Stimulated activated CD8-positive, alpha-beta memory T cell treated with anti-CD3 and anti-CD28 coated beads, Interleukin-15, amount 100 ng/mL, for 4 hours (primary cell): ENCODE data around the gene CSF1R.

Source experiments
- DNase-seq, 2 donors: peaks; one replicate each; pipeline ENCODE4 v3.0.0-alpha.2; 2020; ENCODE audit warnings: low read depth in 2 of 2

Gene CSF1R

GRCh38 chr5:150120617-150121447, 34.5 kb upstream of the CSF1R start:
- no peak for DNase-seq

- no peak for DNase-seq
Observed at GRCh38 chr5:150120062-150120441, 33.7 kb upstream of the CSF1R start.

- no peak for DNase-seq
Observed at GRCh38 chr5:150119421-150120061, 33.2 kb upstream of the CSF1R start.

- DNase-seq, result no peak
Observed at GRCh38 chr5:150118561-150119229, 32.3 kb upstream of the CSF1R start.

- DNase-seq, result no peak
Observed at GRCh38 chr5:150117945-150118560, 31.7 kb upstream of the CSF1R start.

- no peak for DNase-seq
Observed at GRCh38 chr5:150116667-150117400, 30.5 kb upstream of the CSF1R start.

- no peak for DNase-seq
Observed at GRCh38 chr5:150114773-150115408, 28.5 kb upstream of the CSF1R start.

- DNase-seq, result no peak
Observed at GRCh38 chr5:150114102-150114641, 27.8 kb upstream of the CSF1R start.

- no peak for DNase-seq
Observed at GRCh38 chr5:150113047-150113744, 26.8 kb upstream of the CSF1R start.

- DNase-seq, result no peak
Observed at GRCh38 chr5:150112201-150113046, 26.1 kb upstream of the CSF1R start.

GRCh38 chr5:150111122-150111521, 24.8 kb upstream of the CSF1R start:
- no peak for DNase-seq

GRCh38 chr5:150109921-150110320, 23.6 kb upstream of the CSF1R start:
- no peak for DNase-seq

- no peak for DNase-seq
Observed at GRCh38 chr5:150108711-150109514, 22.6 kb upstream of the CSF1R start.

GRCh38 chr5:150107909-150108447, 21.6 kb upstream of the CSF1R start:
- DNase-seq, result no peak

GRCh38 chr5:150106674-150107426, 20.5 kb upstream of the CSF1R start:
- no peak for DNase-seq

GRCh38 chr5:150105928-150106615, 19.7 kb upstream of the CSF1R start:
- DNase-seq, result no peak

- no peak for DNase-seq
Observed at GRCh38 chr5:150104550-150104870, 18.2 kb upstream of the CSF1R start.
